ENCODE measurements around the gene FANCG.

FANCG gene

GRCh38 chr9:35096035-35096849 lies 16.5 kb upstream of the FANCG start, which contains the start of gene PIGO:
Gene PIGO, minus strand, starts transcription at chr9:35096591. Its CDS starts 1,026 bp downstream, at chr9:35095565.
- peak; percentile 59 to 88 for DNase-seq (ENCODE audit: low read depth in 1 of 2, low spot score in 1 of 2)
- TF ChIP-seq JUND (IDR thresholded peaks at IDR 0.05; ENCODE audit: low read depth): no peak
- in situ Hi-C loops (cut with HindIII; ENCODE audit: low pct_unique_long_range_greater_than_20kb, low sequenced_read_pairs): no loop called here

GRCh38 chr9:35091536-35091935 lies 11.8 kb upstream of the FANCG start:
- in situ Hi-C loops (cut with HindIII; ENCODE audit: low pct_unique_long_range_greater_than_20kb, low sequenced_read_pairs): no loop called here
- TF ChIP-seq JUND (IDR thresholded peaks at IDR 0.05; ENCODE audit: low read depth): no peak
- no peak for DNase-seq (ENCODE audit: low read depth in 1 of 2, low spot score in 1 of 2)

GRCh38 chr9:35089434-35089833 lies 9.7 kb upstream of the FANCG start:
- no peak for TF ChIP-seq JUND (IDR thresholded peaks at IDR 0.05; ENCODE audit: low read depth)
- no peak for DNase-seq (ENCODE audit: low read depth in 1 of 2, low spot score in 1 of 2)
- in situ Hi-C loops (cut with HindIII; ENCODE audit: low pct_unique_long_range_greater_than_20kb, low sequenced_read_pairs): no loop called here

GRCh38 chr9:35085078-35085477 lies 5.3 kb upstream of the FANCG start:
- TF ChIP-seq JUND (IDR thresholded peaks at IDR 0.05; ENCODE audit: low read depth): no peak
- DNase-seq (ENCODE audit: low read depth in 1 of 2, low spot score in 1 of 2): no peak
- in situ Hi-C loops (cut with HindIII; ENCODE audit: low pct_unique_long_range_greater_than_20kb, low sequenced_read_pairs): no loop called here

- in situ Hi-C loops (cut with HindIII; ENCODE audit: low pct_unique_long_range_greater_than_20kb, low sequenced_read_pairs): no loop called here
- no peak for TF ChIP-seq JUND (IDR thresholded peaks at IDR 0.05; ENCODE audit: low read depth)
- DNase-seq (ENCODE audit: low read depth in 1 of 2, low spot score in 1 of 2): no peak
These were observed 709 bp downstream of the FANCG start for GRCh38 chr9:35079041-35079425.

- in situ Hi-C loops (cut with HindIII; ENCODE audit: low pct_unique_long_range_greater_than_20kb, low sequenced_read_pairs): no loop called here
- no peak for DNase-seq (ENCODE audit: low read depth in 1 of 2, low spot score in 1 of 2)
- no peak for TF ChIP-seq JUND (IDR thresholded peaks at IDR 0.05; ENCODE audit: low read depth)
These were observed 1.7 kb downstream of the FANCG start for GRCh38 chr9:35078066-35078465.

- in situ Hi-C loops (cut with HindIII; ENCODE audit: low pct_unique_long_range_greater_than_20kb, low sequenced_read_pairs): no loop called here
- DNase-seq (ENCODE audit: low read depth in 1 of 2, low spot score in 1 of 2): no peak
- no peak for TF ChIP-seq JUND (IDR thresholded peaks at IDR 0.05; ENCODE audit: low read depth)
These were observed 2.9 kb downstream of the FANCG start for GRCh38 chr9:35076848-35077247.

- no peak for TF ChIP-seq JUND (IDR thresholded peaks at IDR 0.05; ENCODE audit: low read depth)
- DNase-seq (ENCODE audit: low read depth in 1 of 2, low spot score in 1 of 2): no peak
- in situ Hi-C loops (cut with HindIII; ENCODE audit: low pct_unique_long_range_greater_than_20kb, low sequenced_read_pairs): no loop called here
These were observed 4.4 kb downstream of the FANCG start for GRCh38 chr9:35075358-35075757.

- DNase-seq (ENCODE audit: low read depth in 1 of 2, low spot score in 1 of 2): no peak
- TF ChIP-seq JUND (IDR thresholded peaks at IDR 0.05; ENCODE audit: low read depth): no peak
- in situ Hi-C loops (cut with HindIII; ENCODE audit: low pct_unique_long_range_greater_than_20kb, low sequenced_read_pairs): no loop called here
These were observed 5.0 kb downstream of the FANCG start for GRCh38 chr9:35074791-35075190.

- in situ Hi-C loops (cut with HindIII; ENCODE audit: low pct_unique_long_range_greater_than_20kb, low sequenced_read_pairs): no loop called here
- no peak for TF ChIP-seq JUND (IDR thresholded peaks at IDR 0.05; ENCODE audit: low read depth)
These were observed 5.6 kb downstream of the FANCG start for GRCh38 chr9:35074141-35074540.

GRCh38 chr9:35073279-35073612 lies 6.5 kb downstream of the FANCG start:
- in situ Hi-C loops (cut with HindIII; ENCODE audit: low pct_unique_long_range_greater_than_20kb, low sequenced_read_pairs): no loop called here
- TF ChIP-seq JUND (IDR thresholded peaks at IDR 0.05; ENCODE audit: low read depth): no peak
- no peak for DNase-seq (ENCODE audit: low read depth in 1 of 2, low spot score in 1 of 2)

More at GRCh38 chr9:35074141-35074540, 5.6 kb downstream of the FANCG start:
- DNase-seq (ENCODE audit: low read depth in 1 of 2, low spot score in 1 of 2): no peak

- in situ Hi-C loops (cut with HindIII; ENCODE audit: low pct_unique_long_range_greater_than_20kb, low sequenced_read_pairs): no loop called here
- TF ChIP-seq JUND (IDR thresholded peaks at IDR 0.05; ENCODE audit: low read depth): no peak
These were observed 7.1 kb downstream of the FANCG start, which contains the start of gene VCP for GRCh38 chr9:35072461-35073278. Gene VCP, minus strand, starts transcription at chr9:35072625. Its CDS starts 272 bp downstream, at chr9:35072353.

More at GRCh38 chr9:35072461-35073278, 7.1 kb downstream of the FANCG start, which contains the start of gene VCP:
- DNase-seq (ENCODE audit: low read depth in 1 of 2, low spot score in 1 of 2): peak; percentile 97 to 99
